Testis (tissue), 3 donors: ENCODE measurements around the gene GMDS. TPM values are rescaled to one million over a fixed set of nuclear protein-coding genes. Genes with fewer than 3 reads are reported as not detected.

Source experiments
- DNase-seq: peaks from one replicate; pipeline ENCODE4 v3.0.0-alpha.2; 2019
- H3K27ac ChIP-seq, 2 donors: fragments of 200-600 bp; sonication (generic); one replicate each; pipeline ENCODE4 v1.5.1; 2019
- H3K27me3 ChIP-seq: fragments of 200-600 bp; sonication (generic); one replicate; pipeline ENCODE4 v1.5.1; 2019
- H3K36me3 ChIP-seq: fragments of 200-600 bp; sonication (generic); one replicate; pipeline ENCODE4 v1.5.1; 2017; ENCODE audit warnings: low read depth; ENCODE audit errors: missing control alignments
- H3K4me1 ChIP-seq: fragments of 200-600 bp; sonication (generic); one replicate; pipeline ENCODE4 v1.5.1; 2019
- H3K4me3 ChIP-seq, 2 donors: fragments of 200-600 bp; sonication (generic); one replicate each; pipeline ENCODE4 v1.5.1; 2017 to 2019
- H3K9me3 ChIP-seq: fragments of 200-600 bp; sonication (generic); one replicate; pipeline ENCODE4 v1.5.1; 2017
- CTCF ChIP-seq, 3 experiments: fragments of 450-650 bp in 2 of 3; fragments of 200-600 bp in 1 of 3; sonication (generic) in 1 of 3; IDR thresholded peaks; one replicate each; pipeline ENCODE4 v1.5.1; 2016 to 2019; ENCODE audit warnings: antibody characterized with exemption in 3 of 3, mild to moderate bottlenecking in 2 of 3, moderate library complexity in 1 of 3
- POLR2A ChIP-seq: fragments of 450-650 bp; IDR thresholded peaks from one replicate; pipeline ENCODE4 v1.6.1; 2017; ENCODE audit warnings: antibody characterized with exemption, mild to moderate bottlenecking, moderate library complexity
- WGBS, 2 donors: methylation state at CpG; one replicate each; pipeline ENCODE4 v1.1.5; 2018; 5-methylcytosine and 5-hydroxymethylcytosine counted together
- intact Hi-C: fragments of 100-400 bp; cut with DNase I; formaldehyde crosslinking; loops from one replicate; pipeline ENCODE4 v1.15.1; 2023; ENCODE audit warnings: low total_unique reads
- polyA plus RNA-seq: library from polyadenylated mRNA; stranded (reverse); fragments of 350-450 nt; fragmentation: Illumina TruSeq; extraction: RNeasy Lipid Tissue Mini Kit (QIAGEN cat#74804); gene quantifications from one replicate; pipeline ENCODE4 v1.2.3, GENCODE V29; 2014; ENCODE audit warnings: low read depth, low replicate concordance; ENCODE audit not compliant: insufficient read depth
- total RNA-seq, 2 donors: library from RNA; depleted of rRNA; stranded (reverse); fragments of >200 nt; gene quantifications; one replicate each; pipeline ENCODE4 v1.2.3, GENCODE V29; 2016

GMDS gene
- total and polyA plus RNA-seq, 3 donors from 2014 or later = 19.6 to 31.1 (median 22.2) TPM

- no peaks in the 10 kb centered on the region for H3K27me3 ChIP-seq
- no peaks in the 10 kb centered on the region for H3K36me3 ChIP-seq
- no peak overlapping the region for H3K27ac ChIP-seq
- H3K4me1 ChIP-seq = no peaks in the 10 kb centered on the region
- TF ChIP-seq POLR2A = no peak
- no peak for TF ChIP-seq CTCF (IDR thresholded peaks at IDR 0.05)
- no peak overlapping the region for H3K4me3 ChIP-seq
- WGBS, 2 donors = 69 to 71% methylated on average over 3 of the region's 3 CpGs
- no peak for DNase-seq
- no peaks in the 10 kb centered on the region for H3K9me3 ChIP-seq
- intact Hi-C loops = no loop called here
Observed at GRCh38 chr6:1832358-1832757, 413.0 kb downstream of the GMDS start.

DNA sequence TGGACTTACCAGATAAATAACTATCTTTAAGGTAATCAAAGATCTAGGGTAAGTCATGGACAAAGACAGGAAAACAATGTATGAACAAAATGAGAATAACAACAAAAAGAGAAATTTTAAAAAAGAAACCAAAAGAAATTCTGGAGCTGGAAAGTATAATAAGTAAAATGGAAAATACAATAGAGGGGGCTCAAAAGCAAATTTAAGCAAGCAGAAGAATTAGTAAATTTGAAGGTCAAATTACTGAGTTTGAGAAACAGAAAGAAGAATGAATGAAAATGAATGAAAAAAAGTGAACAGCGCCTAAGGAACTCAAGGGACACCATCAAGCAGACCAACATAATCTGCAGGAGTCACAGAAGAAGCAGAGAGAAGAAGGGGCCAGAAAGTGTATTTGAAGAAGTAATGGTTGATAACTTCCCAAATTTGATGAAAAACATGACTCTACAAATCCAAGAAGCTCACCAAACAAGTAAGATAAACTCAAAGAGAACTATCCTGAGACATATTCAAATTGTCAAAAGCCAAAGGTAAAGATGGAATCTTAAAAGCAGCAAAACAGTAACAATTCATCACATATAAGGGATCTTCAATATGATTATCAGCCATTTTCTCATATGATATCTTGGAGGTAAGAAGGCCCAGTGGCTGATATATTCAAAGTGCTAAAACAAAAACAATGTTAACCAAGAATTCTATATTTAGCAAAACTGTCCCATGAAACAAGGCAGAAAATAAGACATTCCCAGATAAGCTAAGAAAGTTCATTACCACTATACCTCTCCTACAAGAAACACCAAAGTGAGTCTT, 417.2 kb downstream of the GMDS start:
- no peaks in the 10 kb centered on the region for H3K4me1 ChIP-seq
- TF ChIP-seq CTCF (IDR thresholded peaks at IDR 0.05) = no peak
- no peak for TF ChIP-seq POLR2A
- 52 to 100% methylated on average over 1 of the region's 1 CpG for whole genome bisulfite sequencing, 2 donors
- no peak overlapping the region for H3K27ac ChIP-seq
- no peaks in the 10 kb centered on the region for H3K36me3 ChIP-seq
- H3K27me3 ChIP-seq = no peaks in the 10 kb centered on the region
- no peaks in the 10 kb centered on the region for H3K9me3 ChIP-seq
- no peak overlapping the region for H3K4me3 ChIP-seq
- intact Hi-C loops = no loop called here
- DNase-seq = no peak

DNA sequence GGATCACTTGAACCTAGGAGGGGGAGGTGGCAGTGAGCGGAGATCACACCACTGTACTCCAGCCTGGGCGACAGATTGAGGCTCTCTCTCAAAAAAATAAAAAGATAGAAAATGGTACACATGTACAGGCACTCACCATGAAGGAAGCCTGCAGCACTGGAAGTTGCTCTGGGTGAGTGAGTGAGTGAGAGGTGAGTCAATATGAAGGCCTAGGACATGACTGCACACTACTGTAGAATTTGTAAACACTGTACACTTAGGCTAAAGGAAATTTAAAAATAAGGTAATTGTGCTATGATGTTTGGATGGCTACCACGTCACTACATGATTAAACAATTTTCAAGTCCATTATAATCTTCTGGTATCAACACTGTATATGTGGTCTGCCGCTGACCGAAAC, 419.5 kb downstream of the GMDS start:
- WGBS, 2 donors = 86 to 97% methylated on average over 5 of the region's 5 CpGs
- intact Hi-C loops = no loop called here
- no peak for TF ChIP-seq POLR2A
- no peak for TF ChIP-seq CTCF (IDR thresholded peaks at IDR 0.05)

DNA sequence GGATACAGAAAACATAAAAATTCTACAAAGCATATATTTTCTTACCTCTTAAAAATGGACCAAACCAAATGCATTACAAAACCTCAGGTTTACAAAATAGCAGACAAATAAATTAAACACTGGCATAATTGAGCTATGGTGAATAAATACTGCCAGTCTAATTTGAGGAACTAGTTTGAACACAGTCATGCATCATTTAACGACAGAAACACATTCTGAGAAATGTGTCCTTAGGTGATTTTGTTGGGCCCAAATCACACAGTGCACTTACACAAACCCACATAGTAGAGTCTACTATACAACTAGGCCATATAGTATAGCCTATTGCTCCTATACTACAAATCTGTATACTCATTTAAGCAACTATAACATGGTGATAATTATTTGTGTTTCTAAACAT, 420.1 kb downstream of the GMDS start:
- no peaks in the 10 kb centered on the region for H3K9me3 ChIP-seq
- H3K27ac ChIP-seq = no peak overlapping the region
- H3K27me3 ChIP-seq = no peaks in the 10 kb centered on the region
- no peaks in the 10 kb centered on the region for H3K4me1 ChIP-seq
- DNase-seq = no peak
- WGBS, 2 donors = 80 to 94% methylated on average over 1 of the region's 1 CpG
- intact Hi-C loops = no loop called here
- no peaks in the 10 kb centered on the region for H3K36me3 ChIP-seq
- H3K4me3 ChIP-seq = no peak overlapping the region
- TF ChIP-seq CTCF (IDR thresholded peaks at IDR 0.05) (no peak), POLR2A (no peak)

More for the DNA sequence above, 419.5 kb downstream of the GMDS start:
- Histone ChIP-seq H3K27ac (no peak overlapping the region), H3K27me3 (no peaks in the 10 kb centered on the region), H3K4me1 (no peaks in the 10 kb centered on the region), H3K36me3 (no peaks in the 10 kb centered on the region), H3K4me3 (no peak overlapping the region), H3K9me3 (no peaks in the 10 kb centered on the region)
- DNase-seq = no peak
